Neural cell (in vitro differentiated cells): ENCODE results near the gene IDUA. TPM values are rescaled to one million over a fixed set of nuclear protein-coding genes. Genes with fewer than 3 reads are reported as not detected.

Source experiments
- H2AFZ ChIP-seq: fragments of 200-600, 300-800 bp; sonication (generic), shearing (Covaris generic); 2 replicates; pipeline ENCODE4 v1.6.0; 2014; ENCODE audit warnings: low read depth, mild to moderate bottlenecking, antibody characterized with exemption, low read length, moderate library complexity
- H3F3A ChIP-seq: fragments of 200-600 bp; shearing (Covaris generic); 2 replicates; pipeline ENCODE4 v1.6.1; 2016; ENCODE audit warnings: mild to moderate bottlenecking, moderate library complexity, mixed read lengths, antibody characterized with exemption, low read length; ENCODE audit not compliant: insufficient read depth, poor library complexity, severe bottlenecking
- H3K27ac ChIP-seq: fragments of 200-600, 300-800 bp; sonication (generic), shearing (Covaris generic); 2 replicates; pipeline ENCODE4 v1.5.1; 2014; ENCODE audit warnings: mild to moderate bottlenecking, low read length, moderate library complexity
- H3K27me3 ChIP-seq: fragments of 300-800, 200-600 bp; sonication (generic), shearing (Covaris generic); 2 replicates; pipeline ENCODE4 v1.6.0; 2014; ENCODE audit warnings: mild to moderate bottlenecking, low read depth, low read length, moderate library complexity; ENCODE audit not compliant: insufficient read depth
- H3K36me3 ChIP-seq: fragments of 300-800, 200-600 bp; sonication (generic), shearing (Covaris generic); 2 replicates; pipeline ENCODE4 v1.5.1; 2014; ENCODE audit warnings: mild to moderate bottlenecking, antibody characterized with exemption, low read length, moderate library complexity; ENCODE audit not compliant: insufficient read depth
- H3K4me2 ChIP-seq: fragments of 300-800, 200-600 bp; sonication (generic), shearing (Covaris generic); 2 replicates; pipeline ENCODE4 v1.6.0; 2014; ENCODE audit warnings: mild to moderate bottlenecking, low read length
- H3K4me3 ChIP-seq: fragments of 300-800, 200-600 bp; sonication (generic), shearing (Covaris generic); 2 replicates; pipeline ENCODE4 v1.5.1; 2014; ENCODE audit warnings: mild to moderate bottlenecking, low read length, moderate library complexity
- H3K79me2 ChIP-seq: fragments of 200-600 bp; shearing (Covaris generic); replicated peaks from 2 replicates; pipeline ENCODE4 v1.6.0; 2014; ENCODE audit warnings: mild to moderate bottlenecking, low read length, moderate library complexity; ENCODE audit not compliant: insufficient read depth
- H3K9ac ChIP-seq: fragments of 300-800, 200-600 bp; sonication (generic), shearing (Covaris generic); 2 replicates; pipeline ENCODE4 v1.6.1; 2016; ENCODE audit warnings: mild to moderate bottlenecking, low read length, mixed read lengths
- H3K9me2 ChIP-seq: fragments of 200-600 bp; shearing (Covaris generic); 2 replicates; pipeline ENCODE4 v1.6.1; 2016; ENCODE audit warnings: mild to moderate bottlenecking, low read length, mixed read lengths; ENCODE audit not compliant: insufficient read depth
- H3K9me3 ChIP-seq: fragments of 200-600, 300-800 bp; sonication (generic), shearing (Covaris generic); 2 replicates; pipeline ENCODE4 v1.6.1; 2016; ENCODE audit warnings: mild to moderate bottlenecking, mixed run types, low read length, moderate library complexity, mixed read lengths
- H4K20me1 ChIP-seq: fragments of 200-600 bp; shearing (Covaris generic); 2 replicates; pipeline ENCODE4 v1.6.1; 2016; ENCODE audit warnings: mild to moderate bottlenecking, mixed run types; ENCODE audit not compliant: insufficient read depth
- CTCF ChIP-seq: fragments of 450-650 bp; IDR thresholded peaks from 2 replicates; pipeline ENCODE4 v1.5.1; 2014; ENCODE audit warnings: antibody characterized with exemption, mild to moderate bottlenecking, moderate library complexity; ENCODE audit not compliant: poor library complexity, severe bottlenecking
- EP300 ChIP-seq: fragments of 450-650 bp; conservative IDR thresholded peaks from 2 replicates; pipeline ENCODE4 v1.6.1; 2014; ENCODE audit warnings: antibody characterized with exemption, mild to moderate bottlenecking, moderate library complexity; ENCODE audit not compliant: poor library complexity, severe bottlenecking
- EZH2 ChIP-seq: fragments of 200-600, 300-800 bp; shearing (Covaris generic), sonication (generic); IDR thresholded peaks from 2 replicates; pipeline ENCODE4 v1.6.1; 2014; ENCODE audit warnings: antibody characterized with exemption, low read length, borderline replicate concordance, mild to moderate bottlenecking; ENCODE audit not compliant: insufficient read depth, poor library complexity, severe bottlenecking
- MXI1 ChIP-seq: fragments of 450-650 bp; conservative IDR thresholded peaks from 2 replicates; pipeline ENCODE4 v1.6.1; 2014; ENCODE audit warnings: antibody characterized with exemption, mild to moderate bottlenecking; ENCODE audit not compliant: poor library complexity, severe bottlenecking
- POLR2AphosphoS5 ChIP-seq: IDR thresholded peaks from 2 replicates; pipeline ENCODE4 v1.6.1; 2012
- RAD21 ChIP-seq: fragments of 450-650 bp; conservative IDR thresholded peaks from 2 replicates; pipeline ENCODE4 v1.6.1; 2014; ENCODE audit warnings: antibody characterized with exemption, mild to moderate bottlenecking, moderate library complexity
- REST ChIP-seq: IDR thresholded peaks from 2 replicates; pipeline ENCODE4 v1.6.1; 2012; ENCODE audit warnings: borderline replicate concordance
- TAF1 ChIP-seq: IDR thresholded peaks from 2 replicates; pipeline ENCODE4 v1.6.1; 2012; ENCODE audit warnings: low read depth
- polyA plus RNA-seq: library from polyadenylated mRNA; depleted of rRNA; stranded (reverse); fragments of >200 nt; gene quantifications from 2 replicates; pipeline ENCODE4 v1.2.3, GENCODE V29; 2014

Gene IDUA
- polyA plus RNA-seq, 1 donor from 2014 or later: 12.7 TPM

- H3K27ac ChIP-seq: no peak overlapping the region
- H3K4me3 ChIP-seq: no peak overlapping the region
- no peaks in the 10 kb centered on the region for H3K9me2 ChIP-seq
- no peaks in the 10 kb centered on the region for H3F3A ChIP-seq
- no peak overlapping the region for H3K9ac ChIP-seq
- H2AFZ ChIP-seq: no peak overlapping the region
- H3K9me3 ChIP-seq: no peaks in the 10 kb centered on the region
- H3K27me3 ChIP-seq: no peaks in the 10 kb centered on the region
- H3K79me2 ChIP-seq: no peaks in the 10 kb centered on the region
- H4K20me1 ChIP-seq: no peaks in the 10 kb centered on the region
- H3K36me3 ChIP-seq: no peaks in the 10 kb centered on the region
- TF ChIP-seq RAD21 (no peak), CTCF (no peak), TAF1 (no peak), EZH2 (no peak)
- no peak overlapping the region for H3K4me2 ChIP-seq
Measured at GRCh38 chr4:1030559-1030958, 43.7 kb downstream of the IDUA start.

GRCh38 chr4:1031346-1031745 is 44.5 kb downstream of the IDUA start:
- Histone ChIP-seq H3K4me2 (no peak overlapping the region), H3K36me3 (no peaks in the 10 kb centered on the region), H3K4me3 (no peak overlapping the region), H3F3A (no peaks in the 10 kb centered on the region), H2AFZ (no peak overlapping the region), H3K9ac (no peak overlapping the region), H3K27me3 (no peaks in the 10 kb centered on the region), H3K9me3 (no peaks in the 10 kb centered on the region), H3K27ac (no peak overlapping the region), H3K79me2 (no peaks in the 10 kb centered on the region), H3K9me2 (no peaks in the 10 kb centered on the region), H4K20me1 (no peaks in the 10 kb centered on the region)
- TF ChIP-seq MXI1 (no peak), CTCF (no peak), EP300 (no peak), TAF1 (no peak), REST (no peak), POLR2AphosphoS5 (no peak)
